Stimulated activated CD4-positive, alpha-beta T cell treated with anti-CD3 and anti-CD28 coated beads, Interleukin-4, amount 100 ng/mL, for 48 hours (primary cell): Measurements from ENCODE around the gene YWHAG.
A peak's percentile ranks its signal among the peaks of the same experiment; 100 is the strongest.
"Not testable (repeated sequence)": the region's sequence is repeated elsewhere in the genome, so short reads cannot be mapped to it uniquely, and the experiment has no call there.

Source experiments
- DNase-seq, 2 donors: peaks; one replicate each; pipeline ENCODE4 v3.0.0-alpha.2; 2020; ENCODE audit warnings: low read depth in 2 of 2

The YWHAG gene

GRCh38 chr7:76294344-76295024 is 64.3 kb downstream of the YWHAG start:
- DNase-seq, result no peak

DNA sequence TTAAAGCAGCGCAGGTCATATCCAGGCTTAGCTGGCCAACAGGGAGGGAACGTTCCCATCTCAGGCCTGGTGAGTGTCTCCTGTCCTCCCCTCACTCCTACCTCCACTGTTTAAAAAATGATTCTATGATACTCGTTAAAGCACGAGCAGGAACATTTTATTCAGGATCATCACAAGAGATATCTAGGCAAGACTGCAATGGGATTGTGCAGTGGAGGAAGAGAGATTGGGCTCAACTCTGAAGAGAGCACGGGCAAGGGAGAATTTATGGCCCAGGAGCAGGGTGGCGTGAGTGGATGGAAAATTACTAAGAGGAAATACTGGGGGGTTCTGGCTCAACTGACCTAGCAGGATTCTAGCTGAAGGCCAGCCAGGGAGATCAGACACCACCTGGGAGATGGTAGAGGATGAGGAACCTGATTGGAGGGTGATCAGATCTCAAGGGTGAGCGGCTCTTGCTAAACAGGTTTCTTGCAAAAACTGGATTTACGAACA is 65.3 kb downstream of the YWHAG start:
- DNase-seq, result no peak

- not testable (repeated sequence) for DNase-seq
Measured at GRCh38 chr7:76292911-76293310, 65.9 kb downstream of the YWHAG start.

- DNase-seq, result no peak
Measured at GRCh38 chr7:76292213-76292573, 66.6 kb downstream of the YWHAG start.

GRCh38 chr7:76291351-76292212 is 67.2 kb downstream of the YWHAG start:
- DNase-seq, result peak; percentile 86 to 94

- DNase-seq, result not testable (repeated sequence)
Measured at GRCh38 chr7:76290847-76291350, 67.9 kb downstream of the YWHAG start.

GRCh38 chr7:76286842-76287403 is 71.9 kb downstream of the YWHAG start:
- DNase-seq, result no peak

GRCh38 chr7:76285604-76286374 is 73.0 kb downstream of the YWHAG start:
- no peak for DNase-seq

- no peak for DNase-seq
Measured at GRCh38 chr7:76283254-76284159, 75.3 kb downstream of the YWHAG start.

GRCh38 chr7:76282344-76283253 is 76.2 kb downstream of the YWHAG start:
- no peak for DNase-seq

GRCh38 chr7:76281706-76282343 is 77.0 kb downstream of the YWHAG start:
- DNase-seq, result no peak

DNA sequence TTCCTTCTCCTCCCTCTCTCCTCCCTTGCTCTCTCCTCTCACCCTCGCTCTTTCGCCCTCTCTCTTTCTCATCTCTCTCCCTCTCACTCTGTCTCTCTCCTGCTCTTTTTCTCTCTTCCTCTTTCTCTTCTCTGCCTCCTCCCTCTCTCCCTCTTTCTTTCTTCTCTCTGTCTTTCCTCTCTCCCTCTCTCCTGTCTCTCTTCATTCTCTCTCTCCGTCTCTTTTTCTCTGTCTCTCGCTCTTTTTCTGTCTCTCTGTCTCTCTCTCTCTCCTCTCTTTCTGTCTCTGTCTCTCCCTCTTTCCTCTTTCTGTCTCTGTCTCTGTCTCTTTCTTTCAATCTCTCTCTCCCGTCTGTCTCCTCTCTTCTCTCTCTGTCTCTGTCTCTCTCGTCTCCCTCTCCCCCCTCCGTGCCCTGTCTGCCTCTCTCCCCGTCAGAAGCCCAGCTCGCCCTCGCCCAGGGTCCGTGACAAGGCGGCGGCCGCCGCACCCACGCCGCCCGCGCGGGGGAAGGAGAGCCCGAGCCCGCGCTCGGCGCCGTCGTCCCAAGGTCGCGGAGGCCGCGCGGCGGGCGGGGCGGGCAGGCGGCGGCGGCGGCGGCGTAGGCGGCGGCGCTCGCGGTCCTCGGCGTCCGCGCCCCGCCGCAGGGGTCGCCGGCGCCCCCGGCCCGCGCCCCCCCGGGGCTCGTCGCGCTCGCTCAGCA is 77.6 kb downstream of the YWHAG start:
- no peak for DNase-seq

DNA sequence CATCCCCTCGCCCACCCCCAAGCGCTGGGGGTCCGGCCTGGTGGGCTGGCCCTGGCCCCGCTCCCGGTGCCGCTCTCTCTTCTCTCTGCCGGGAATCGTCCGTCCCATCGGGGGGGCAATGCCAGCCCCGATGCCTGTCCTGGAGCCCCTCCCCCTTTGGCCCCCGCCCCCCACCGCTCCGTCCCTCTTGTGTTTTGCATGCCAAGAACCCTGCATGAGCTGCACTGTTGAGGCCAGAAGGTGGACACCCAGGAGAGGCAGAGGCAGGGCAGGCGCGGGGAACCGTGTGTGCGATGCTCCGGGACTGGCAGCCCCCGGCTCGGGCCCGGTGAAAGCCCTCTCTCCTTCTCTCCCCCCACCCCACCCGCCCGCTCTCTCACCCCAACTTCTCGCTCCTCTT is 78.4 kb downstream of the YWHAG start:
- DNase-seq, result no peak

DNA sequence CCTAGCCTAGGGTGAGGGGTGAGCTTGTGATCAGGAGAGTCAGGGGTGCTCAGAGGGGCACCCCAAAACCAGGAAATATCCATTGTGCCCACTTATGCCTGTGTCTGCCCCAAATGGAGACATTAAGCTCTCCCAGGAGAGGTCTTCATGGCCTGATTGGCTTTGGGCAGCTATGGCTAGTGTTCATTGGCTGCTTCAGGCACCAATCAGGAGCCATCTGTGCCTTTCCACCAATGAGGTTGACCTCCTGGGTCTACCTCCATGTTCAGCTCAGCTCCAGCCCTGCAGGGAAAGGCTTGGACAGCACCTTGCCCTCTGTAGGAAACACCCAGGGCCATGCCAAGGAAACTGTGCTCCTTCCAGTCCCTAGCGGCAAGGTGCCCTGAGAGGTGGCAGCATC is 80.3 kb downstream of the YWHAG start:
- DNase-seq, result no peak
